Ovary (tissue), 9 donors: Measurements from ENCODE around the gene ROGDI. TPM values are rescaled to one million over a fixed set of nuclear protein-coding genes. Genes with fewer than 3 reads are reported as not detected.

Experiments
- DNase-seq, 5 donors: peaks; one replicate each; pipeline ENCODE4 v3.0.0-alpha.2; 2019 to 2020
- H3K27ac ChIP-seq, 2 donors: fragments of 200-600 bp; one replicate each; pipeline versions ENCODE4 v1.5.1 to v1.8.0; 2019 to 2022
- H3K27me3 ChIP-seq: fragments of 200-600 bp; one replicate; pipeline ENCODE4 v1.8.0; 2022
- H3K36me3 ChIP-seq: fragments of 200-600 bp; sonication (generic); one replicate; pipeline ENCODE4 v1.5.1; 2019
- H3K4me1 ChIP-seq: one replicate; pipeline ENCODE4 v1.8.1; 2013; ENCODE audit warnings: mild to moderate bottlenecking, moderate library complexity; ENCODE audit not compliant: insufficient read depth
- H3K4me3 ChIP-seq: fragments of 200-600 bp; sonication (generic); one replicate; pipeline ENCODE4 v1.5.1; 2017
- H3K9me3 ChIP-seq, 2 donors: fragments of 200-600 bp in 1 of 2; sonication (generic) in 1 of 2; one replicate each; pipeline versions ENCODE4 v1.5.1 to v1.8.1; 2013 to 2019; ENCODE audit warnings: mild to moderate bottlenecking in 1 of 2, moderate library complexity in 1 of 2
- EP300 ChIP-seq: sonication (generic); formaldehyde crosslinking; IDR thresholded peaks from one replicate; pipeline ENCODE4 v1.6.1; 2017; ENCODE audit warnings: antibody characterized with exemption
- POLR2A ChIP-seq: fragments of 450-650 bp; IDR thresholded peaks from one replicate; pipeline ENCODE4 v1.6.1; 2017; ENCODE audit warnings: antibody characterized with exemption, mild to moderate bottlenecking, moderate library complexity
- WGBS, 3 donors: extraction: QIAGEN DNeasy Blood & Tissue Kit in 1 of 3; methylation state at CpG; one replicate each; pipeline versions ENCODE4 v1.1.5 to v1.1.7; 2013 to 2017; 5-methylcytosine and 5-hydroxymethylcytosine counted together
- intact Hi-C, 4 donors: fragments of 100-400 bp; cut with DNase I; formaldehyde crosslinking; loops; one replicate each; pipeline versions ENCODE4 v1.11.0 to v1.15.1; 2022 to 2023
- polyA plus RNA-seq, 2 donors: library from polyadenylated mRNA; stranded (reverse); fragments of 200-250 nt in 1 of 2; fragments of 350-450 nt in 1 of 2; fragmentation: Illumina TruSeq in 1 of 2; extraction: RNeasy Lipid Tissue Mini Kit (QIAGEN cat#74804) in 1 of 2; gene quantifications; one replicate each; pipeline ENCODE4 v1.2.3, GENCODE V29; 2013 to 2014
- total RNA-seq, 7 donors: library from RNA; depleted of rRNA in 2 of 7; stranded (reverse); fragments of >200 nt in 2 of 7; fragmentation: NEBNext Ultra II Directional in 3 of 7; extraction: Animal tissue kit (Norgen Biotek cat#: 25700) in 3 of 7; gene quantifications; one replicate each; pipeline versions ENCODE4 v1.1.0 to v1.2.4, GENCODE V29; 2016 to 2023
- TF ChIP-seq, protein P1 (sequence below), 3 donors: fragments of 450-650 bp in 2 of 3; fragments of 200-600 bp in 1 of 3; IDR thresholded peaks; one replicate each; pipeline versions ENCODE4 v1.5.1 to v1.8.0; 2016 to 2022; ENCODE audit warnings: antibody characterized with exemption in 3 of 3, mild to moderate bottlenecking in 1 of 3
- donor health status: DM: no; HTN: no; CAD: no; lungs with moderate emphysema.
- donor health status: DM: no; HTN: no; CAD: no.
- donor health status: Bipolar disorder and iron deficiency.
- donor health status: DM: yes; HTN: yes; CAD: no.
- donor health status: DM: no; HTN: no; CAD: no.
- donor health status: DM: yes; HTN: yes; CAD: no.

Gene ROGDI
- total and polyA plus RNA-seq, 9 donors, result 6.0 to 31.9 (median 22.3) TPM

DNA sequence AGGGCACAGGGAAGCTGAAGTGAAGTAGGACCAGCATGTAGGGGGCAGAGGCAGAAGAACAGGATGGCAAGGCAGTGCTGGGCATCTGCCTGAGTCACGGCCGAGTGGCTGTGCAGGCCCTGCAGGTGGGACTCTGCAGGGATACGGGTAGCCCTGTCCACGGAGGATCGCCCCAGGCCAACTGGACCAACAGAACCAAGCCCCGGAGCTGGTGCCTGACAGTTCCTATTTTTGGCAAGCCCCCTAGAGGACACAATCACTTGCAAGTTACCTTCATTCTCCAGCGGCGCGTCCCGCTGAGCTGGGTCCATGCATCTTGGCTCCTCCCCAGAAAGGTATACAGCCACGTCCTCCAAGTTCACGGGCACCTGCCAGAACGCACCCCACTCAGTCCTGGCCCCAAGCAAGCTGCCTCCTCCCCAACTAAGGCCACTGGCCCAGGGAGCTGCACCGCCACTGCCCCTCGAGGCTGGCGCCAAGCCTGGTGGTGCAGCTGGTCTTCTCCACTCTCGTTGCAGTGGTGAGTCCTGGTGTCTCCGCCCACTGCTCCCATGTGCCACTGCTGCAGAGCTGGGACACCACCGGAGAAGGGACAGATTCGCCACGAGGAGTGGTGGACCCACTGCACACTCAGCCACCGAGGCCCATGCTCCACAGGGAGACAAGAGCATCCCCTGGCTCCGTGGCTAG, 42.1 kb downstream of the ROGDI start:
- Histone ChIP-seq H3K4me3 (no peak overlapping the region), H3K4me1 (no peaks in the 10 kb centered on the region), H3K36me3 (no peaks in the 10 kb centered on the region)

DNA sequence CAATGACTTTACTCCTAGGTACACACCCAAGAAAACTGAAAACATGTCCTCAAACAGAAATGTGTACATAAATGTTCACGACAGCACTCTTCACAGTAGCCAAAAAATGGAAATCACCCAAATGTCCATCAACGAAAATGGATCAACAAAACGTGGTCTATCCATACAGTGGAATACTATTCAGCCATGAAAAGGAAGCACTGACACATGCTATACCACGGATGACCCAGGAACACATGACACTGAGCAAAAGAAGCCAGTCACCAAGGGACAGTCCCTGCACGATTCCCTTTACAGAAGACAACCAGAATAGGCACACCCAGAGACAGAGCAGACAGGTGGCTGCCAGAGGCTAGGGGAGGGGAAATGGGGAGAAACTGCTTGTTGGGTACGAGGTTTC, 46.7 kb downstream of the ROGDI start:
- Histone ChIP-seq H3K4me1 (no peaks in the 10 kb centered on the region), H3K27me3 (no peaks in the 10 kb centered on the region), H3K27ac (no peak overlapping the region), H3K4me3 (no peak overlapping the region), H3K36me3 (no peaks in the 10 kb centered on the region), H3K9me3 (no peaks in the 10 kb centered on the region)
- WGBS, 3 donors, result 96% methylated on average over 6 of the region's 6 CpGs
- intact Hi-C loops, result no loop called here
- TF ChIP-seq, protein P1, sequence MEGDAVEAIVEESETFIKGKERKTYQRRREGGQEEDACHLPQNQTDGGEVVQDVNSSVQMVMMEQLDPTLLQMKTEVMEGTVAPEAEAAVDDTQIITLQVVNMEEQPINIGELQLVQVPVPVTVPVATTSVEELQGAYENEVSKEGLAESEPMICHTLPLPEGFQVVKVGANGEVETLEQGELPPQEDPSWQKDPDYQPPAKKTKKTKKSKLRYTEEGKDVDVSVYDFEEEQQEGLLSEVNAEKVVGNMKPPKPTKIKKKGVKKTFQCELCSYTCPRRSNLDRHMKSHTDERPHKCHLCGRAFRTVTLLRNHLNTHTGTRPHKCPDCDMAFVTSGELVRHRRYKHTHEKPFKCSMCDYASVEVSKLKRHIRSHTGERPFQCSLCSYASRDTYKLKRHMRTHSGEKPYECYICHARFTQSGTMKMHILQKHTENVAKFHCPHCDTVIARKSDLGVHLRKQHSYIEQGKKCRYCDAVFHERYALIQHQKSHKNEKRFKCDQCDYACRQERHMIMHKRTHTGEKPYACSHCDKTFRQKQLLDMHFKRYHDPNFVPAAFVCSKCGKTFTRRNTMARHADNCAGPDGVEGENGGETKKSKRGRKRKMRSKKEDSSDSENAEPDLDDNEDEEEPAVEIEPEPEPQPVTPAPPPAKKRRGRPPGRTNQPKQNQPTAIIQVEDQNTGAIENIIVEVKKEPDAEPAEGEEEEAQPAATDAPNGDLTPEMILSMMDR (IDR thresholded peaks at IDR 0.05), result no peak
- TF ChIP-seq EP300, result no peak
- TF ChIP-seq POLR2A, result no peak
- DNase-seq, result no peak

More for the DNA sequence above, 42.1 kb downstream of the ROGDI start:
- no peaks in the 10 kb centered on the region for H3K27me3 ChIP-seq
- 82 to 88% (median 83%) methylated on average over 20 to 23 of the region's 23 CpGs for WGBS, 3 donors
- TF ChIP-seq, protein P1 (IDR thresholded peaks at IDR 0.05), result no peak
- no peak for TF ChIP-seq EP300
- TF ChIP-seq POLR2A, result no peak
- H3K27ac ChIP-seq, result no peak overlapping the region
- DNase-seq, result no peak
- intact Hi-C loops, result no loop called here
- H3K9me3 ChIP-seq, result no peaks in the 10 kb centered on the region

DNA sequence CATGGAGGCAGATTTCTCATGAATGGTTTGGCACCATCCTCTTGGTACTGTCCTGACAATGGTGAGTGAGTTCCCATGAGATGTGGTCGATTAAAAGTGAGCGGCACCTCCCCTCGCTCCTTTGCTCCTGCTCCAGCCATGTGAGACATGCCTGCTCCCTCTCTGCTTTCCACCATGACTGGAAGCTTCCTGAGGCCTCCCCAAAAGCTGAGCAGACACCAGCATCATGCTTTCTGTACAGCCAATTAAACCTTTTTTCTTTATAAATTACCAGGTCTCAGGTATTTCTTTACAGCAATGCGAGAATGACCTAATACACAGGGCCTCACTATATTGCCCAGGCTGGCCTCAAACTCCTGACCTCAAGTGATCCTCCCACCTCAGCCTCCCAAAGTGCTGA, 47.6 kb downstream of the ROGDI start:
- 96 to 99% (median 96%) methylated on average over 4 of the region's 4 CpGs for WGBS, 3 donors
- TF ChIP-seq POLR2A, result no peak
- TF ChIP-seq, protein P1 (IDR thresholded peaks at IDR 0.05), result no peak
- no peak for TF ChIP-seq EP300
- no peaks in the 10 kb centered on the region for H3K9me3 ChIP-seq
- intact Hi-C loops, result no loop called here
- H3K36me3 ChIP-seq, result no peaks in the 10 kb centered on the region
- no peak overlapping the region for H3K27ac ChIP-seq
- no peaks in the 10 kb centered on the region for H3K27me3 ChIP-seq
- H3K4me1 ChIP-seq, result no peaks in the 10 kb centered on the region
- H3K4me3 ChIP-seq, result no peak overlapping the region
- no peak for DNase-seq

DNA sequence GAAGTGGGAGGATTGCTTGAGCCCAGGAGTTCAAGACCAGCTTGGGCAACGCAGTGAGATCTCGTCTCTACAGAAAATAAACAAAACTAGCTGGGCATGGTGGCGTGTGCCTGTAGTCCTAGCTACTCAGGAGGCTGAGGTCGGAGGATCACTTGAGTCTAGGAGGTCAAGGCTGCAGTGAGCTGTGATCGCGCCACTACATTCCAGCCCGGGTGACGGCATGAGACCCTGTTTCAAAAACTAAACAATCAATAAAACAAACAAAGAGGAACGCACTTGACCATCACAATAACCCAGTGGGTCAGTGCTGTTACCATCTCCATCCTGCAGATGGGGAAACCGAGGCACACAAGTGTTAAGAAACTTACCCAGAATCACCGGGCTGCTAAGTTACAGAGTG, 49.2 kb downstream of the ROGDI start:
- Histone ChIP-seq H3K4me3 (no peak overlapping the region), H3K9me3 (no peaks in the 10 kb centered on the region), H3K4me1 (no peaks in the 10 kb centered on the region), H3K27ac (no peak overlapping the region), H3K36me3 (no peaks in the 10 kb centered on the region), H3K27me3 (no peaks in the 10 kb centered on the region)
- no peak for DNase-seq
- TF ChIP-seq, protein P1 (IDR thresholded peaks at IDR 0.05), result no peak
- TF ChIP-seq EP300 (no peak), POLR2A (no peak)
- intact Hi-C loops, result no loop called here
- WGBS, 3 donors, result 79 to 89% (median 89%) methylated on average over 11 of the region's 11 CpGs
